Measurements from ENCODE around the gene CPNE8. TPM values are rescaled to one million over a fixed set of nuclear protein-coding genes. Genes with fewer than 3 reads are reported as not detected.
"Not testable (repeated sequence)": the region's sequence is repeated elsewhere in the genome, so short reads cannot be mapped to it uniquely, and the experiment has no call there.

Gene CPNE8
- total and polyA plus RNA-seq, 8 donors, result 2.3 to 36.5 (median 7.3) TPM

DNA sequence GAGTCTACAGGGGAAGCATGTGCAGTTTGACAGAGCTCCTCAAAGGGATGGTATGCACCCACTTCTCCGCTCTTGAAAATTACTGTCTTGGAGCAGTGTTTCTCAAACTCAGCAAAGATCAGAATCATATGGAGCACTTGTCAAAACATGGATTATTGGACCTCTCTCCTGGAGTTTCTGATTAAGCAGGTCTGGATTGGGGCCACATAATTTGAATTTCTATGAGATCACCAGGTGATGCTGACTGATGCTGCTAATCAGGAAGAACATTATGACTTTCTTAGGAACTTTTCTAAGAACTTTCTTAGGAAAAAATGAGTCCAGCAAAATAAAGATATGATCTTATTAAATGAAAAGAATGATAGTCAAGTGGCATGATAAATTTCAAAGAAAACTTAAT is 144.3 kb downstream of the CPNE8 start:
- no peak for DNase-seq
- 94 to 100% (median 99%) methylated on average over 1 of the region's 1 CpG for WGBS, 5 donors
- no peaks in the 10 kb centered on the region for H3K27me3 ChIP-seq
- H3K4me3 ChIP-seq, result no peak overlapping the region
- no peaks in the 10 kb centered on the region for H3K4me1 ChIP-seq
- TF ChIP-seq EP300 (IDR thresholded peaks at IDR 0.05), result no peak
- TF ChIP-seq POLR2AphosphoS5 (IDR thresholded peaks at IDR 0.05), result no peak
- peaks cover 0 to 18% (median 8%) of the 10 kb centered on the region in 4 donors for H3K36me3 ChIP-seq
- intact Hi-C loops (cut with DNase I; ENCODE audit: low total_unique reads), result no loop called here
- H3K9me3 ChIP-seq, result no peaks in the 10 kb centered on the region
- H3K27ac ChIP-seq, result no peak overlapping the region

DNA sequence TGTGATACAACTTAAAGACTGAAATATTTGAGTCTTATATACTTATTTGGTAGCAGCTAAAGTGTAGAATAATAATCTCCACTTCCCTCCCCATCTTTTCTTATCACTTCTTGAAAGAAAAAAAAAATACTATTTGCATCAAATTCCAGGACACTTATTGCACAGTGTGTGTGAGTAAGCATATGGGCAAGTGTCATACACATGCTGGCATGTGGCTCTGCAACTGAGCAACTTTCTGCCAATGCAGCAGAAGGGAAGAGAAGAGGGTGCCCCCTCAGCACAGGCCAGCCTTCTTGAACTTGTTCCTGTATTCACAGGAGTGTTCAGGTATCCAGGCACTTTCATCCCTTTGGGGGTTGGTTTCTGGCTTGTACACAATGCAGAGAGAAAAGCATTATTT is 145.8 kb downstream of the CPNE8 start:
- Histone ChIP-seq H3K9me3 (no peaks in the 10 kb centered on the region), H3K27ac (no peak overlapping the region), H3K36me3 (peaks cover 0 to 18% (median 8%) of the 10 kb centered on the region in 4 donors), H3K4me1 (no peaks in the 10 kb centered on the region), H3K27me3 (no peaks in the 10 kb centered on the region), H3K4me3 (no peak overlapping the region)
- DNase-seq, result no peak
- intact Hi-C loops (cut with DNase I; ENCODE audit: low total_unique reads), result no loop called here
- TF ChIP-seq EP300 (IDR thresholded peaks at IDR 0.05), result no peak
- no peak for TF ChIP-seq POLR2A (IDR thresholded peaks at IDR 0.05)
- TF ChIP-seq POLR2AphosphoS5 (IDR thresholded peaks at IDR 0.05), result no peak
- TF ChIP-seq, protein P1, sequence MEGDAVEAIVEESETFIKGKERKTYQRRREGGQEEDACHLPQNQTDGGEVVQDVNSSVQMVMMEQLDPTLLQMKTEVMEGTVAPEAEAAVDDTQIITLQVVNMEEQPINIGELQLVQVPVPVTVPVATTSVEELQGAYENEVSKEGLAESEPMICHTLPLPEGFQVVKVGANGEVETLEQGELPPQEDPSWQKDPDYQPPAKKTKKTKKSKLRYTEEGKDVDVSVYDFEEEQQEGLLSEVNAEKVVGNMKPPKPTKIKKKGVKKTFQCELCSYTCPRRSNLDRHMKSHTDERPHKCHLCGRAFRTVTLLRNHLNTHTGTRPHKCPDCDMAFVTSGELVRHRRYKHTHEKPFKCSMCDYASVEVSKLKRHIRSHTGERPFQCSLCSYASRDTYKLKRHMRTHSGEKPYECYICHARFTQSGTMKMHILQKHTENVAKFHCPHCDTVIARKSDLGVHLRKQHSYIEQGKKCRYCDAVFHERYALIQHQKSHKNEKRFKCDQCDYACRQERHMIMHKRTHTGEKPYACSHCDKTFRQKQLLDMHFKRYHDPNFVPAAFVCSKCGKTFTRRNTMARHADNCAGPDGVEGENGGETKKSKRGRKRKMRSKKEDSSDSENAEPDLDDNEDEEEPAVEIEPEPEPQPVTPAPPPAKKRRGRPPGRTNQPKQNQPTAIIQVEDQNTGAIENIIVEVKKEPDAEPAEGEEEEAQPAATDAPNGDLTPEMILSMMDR (IDR thresholded peaks at IDR 0.05), result no peak

DNA sequence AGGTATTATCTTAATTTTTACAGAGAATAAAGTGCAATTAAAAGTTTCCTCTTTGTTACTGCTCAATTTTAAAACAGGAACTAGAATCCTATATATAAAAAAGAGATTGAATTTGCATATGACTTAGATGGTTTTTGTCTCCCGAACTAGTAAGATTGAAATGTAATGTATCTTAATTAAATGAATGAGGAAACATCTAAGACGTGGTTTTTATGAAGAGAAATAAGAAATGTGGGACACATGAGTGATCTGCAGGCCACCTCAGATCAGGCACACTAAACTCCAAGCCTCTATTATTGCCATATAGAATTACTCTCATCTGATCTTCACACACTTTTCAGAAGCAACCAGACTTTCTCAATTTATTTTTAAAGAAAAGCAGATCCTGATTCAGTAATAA is 158.6 kb downstream of the CPNE8 start:
- WGBS, 5 donors, result 73 to 85% (median 77%) methylated on average over 2 of the region's 2 CpGs
- TF ChIP-seq, protein P1 (IDR thresholded peaks at IDR 0.05), result no peak
- no peak for TF ChIP-seq EP300 (IDR thresholded peaks at IDR 0.05)
- TF ChIP-seq POLR2A (IDR thresholded peaks at IDR 0.05), result no peak
- TF ChIP-seq POLR2AphosphoS5 (IDR thresholded peaks at IDR 0.05), result no peak
- intact Hi-C loops (cut with DNase I; ENCODE audit: low total_unique reads), result no loop called here

DNA sequence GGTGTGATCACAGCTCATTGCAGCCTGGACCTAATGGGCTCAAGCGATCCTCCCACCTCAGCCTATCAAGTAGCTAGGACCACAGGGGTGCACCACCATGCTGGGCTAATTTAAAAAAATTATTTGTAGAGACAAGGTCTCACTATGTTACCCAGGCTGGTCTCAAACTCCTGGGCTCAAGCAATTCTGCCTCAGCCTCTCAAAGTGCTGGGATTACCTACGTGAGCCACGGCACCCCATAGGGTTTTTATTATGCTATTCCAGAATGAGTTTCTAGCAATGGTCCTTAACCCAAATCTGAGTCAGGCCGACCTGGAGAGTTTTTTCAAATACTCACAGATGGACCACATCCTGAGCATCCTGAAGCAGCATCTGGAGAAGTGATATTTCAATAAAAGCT is 159.8 kb downstream of the CPNE8 start:
- TF ChIP-seq, protein P1 (IDR thresholded peaks at IDR 0.05), result no peak
- no peak for TF ChIP-seq POLR2AphosphoS5 (IDR thresholded peaks at IDR 0.05)
- TF ChIP-seq POLR2A (IDR thresholded peaks at IDR 0.05), result no peak
- TF ChIP-seq EP300 (IDR thresholded peaks at IDR 0.05), result no peak
- Histone ChIP-seq H3K4me3 (no peak overlapping the region), H3K27ac (no peak overlapping the region), H3K4me1 (no peaks in the 10 kb centered on the region), H3K36me3 (peaks cover 0 to 9% (median 0%) of the 10 kb centered on the region in 4 donors), H3K9me3 (peaks cover 0 to 13% (median 0%) of the 10 kb centered on the region in 4 donors), H3K27me3 (no peaks in the 10 kb centered on the region)
- intact Hi-C loops (cut with DNase I; ENCODE audit: low total_unique reads), result no loop called here
- DNase-seq, result no peak
- WGBS, 5 donors, result 66 to 80% (median 76%) methylated on average over 4 of the region's 4 CpGs

More for the DNA sequence above, 158.6 kb downstream of the CPNE8 start:
- Histone ChIP-seq H3K4me3 (no peak overlapping the region), H3K27ac (no peak overlapping the region), H3K4me1 (no peaks in the 10 kb centered on the region), H3K27me3 (no peaks in the 10 kb centered on the region), H3K9me3 (peaks cover 0 to 13% (median 0%) of the 10 kb centered on the region in 4 donors), H3K36me3 (peaks cover 0 to 9% (median 0%) of the 10 kb centered on the region in 4 donors)
- DNase-seq, result no peak

DNA sequence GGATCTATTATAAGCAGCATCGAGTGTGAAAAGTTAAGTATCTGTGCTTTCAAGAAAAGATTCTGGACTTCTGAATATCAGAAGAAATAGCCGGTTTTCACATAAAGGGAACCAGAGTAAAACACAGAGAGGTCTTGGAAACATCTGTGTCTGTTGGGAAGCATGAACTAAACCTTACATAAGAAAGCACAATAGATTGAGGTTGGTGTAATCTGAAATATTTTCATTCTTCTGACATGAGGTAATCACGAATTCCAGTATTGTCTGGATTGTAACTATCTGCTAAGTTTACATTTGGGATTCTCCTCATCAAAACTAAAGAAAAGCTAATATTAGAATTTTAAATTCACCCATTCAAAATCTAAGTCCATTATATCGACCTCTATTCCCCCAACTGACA is 161.3 kb downstream of the CPNE8 start:
- Histone ChIP-seq H3K9me3 (peaks cover 0 to 2% (median 0%) of the 10 kb centered on the region in 4 donors), H3K27me3 (no peaks in the 10 kb centered on the region), H3K36me3 (peaks cover 0 to 1% (median 0%) of the 10 kb centered on the region in 4 donors), H3K4me1 (no peaks in the 10 kb centered on the region), H3K27ac (no peak overlapping the region), H3K4me3 (no peak overlapping the region)
- no peak for TF ChIP-seq EP300 (IDR thresholded peaks at IDR 0.05)
- no peak for TF ChIP-seq POLR2A (IDR thresholded peaks at IDR 0.05)
- TF ChIP-seq, protein P1 (IDR thresholded peaks at IDR 0.05), result no peak
- TF ChIP-seq POLR2AphosphoS5 (IDR thresholded peaks at IDR 0.05), result no peak
- DNase-seq, result no peak
- intact Hi-C loops (cut with DNase I; ENCODE audit: low total_unique reads), result no loop called here
- 54 to 67% (median 59%) methylated on average over 4 of the region's 4 CpGs for WGBS, 5 donors

GRCh38 chr12:38742496-38742895 is 162.9 kb downstream of the CPNE8 start:
- intact Hi-C loops (cut with DNase I; ENCODE audit: low total_unique reads); H3K36me3 ChIP-seq; H3K4me1 ChIP-seq; H3K27ac ChIP-seq; H3K4me3 ChIP-seq; H3K27me3 ChIP-seq; DNase-seq; H3K9me3 ChIP-seq: not testable (repeated sequence)
- WGBS, 5 donors, result 91 to 100% (median 93%) methylated on average over 1 of the region's 1 CpG

All from stomach (tissue), 9 donors.